Ectodermal cell (in vitro differentiated cells): ENCODE measurements around the gene RPRD1A.
A peak's percentile ranks its signal among the peaks of the same experiment; 100 is the strongest.

Experiments
- H3K27ac ChIP-seq: 2 replicates; pipeline ENCODE4 v1.7.0; 2013; ENCODE audit warnings: mild to moderate bottlenecking, low read depth, low read length; ENCODE audit not compliant: insufficient read depth, poor library complexity, severe bottlenecking
- H3K27me3 ChIP-seq: 2 replicates; pipeline ENCODE4 v1.7.0; 2013; ENCODE audit warnings: mild to moderate bottlenecking, low read length; ENCODE audit not compliant: insufficient read depth, control insufficient read depth, poor library complexity, severe bottlenecking
- H3K36me3 ChIP-seq: one replicate; pipeline ENCODE4 v1.7.0; 2013; ENCODE audit warnings: low read length; ENCODE audit not compliant: control insufficient read depth, insufficient read depth
- H3K4me1 ChIP-seq: one replicate; pipeline ENCODE4 v1.7.0; 2013; ENCODE audit warnings: low read length; ENCODE audit not compliant: control insufficient read depth, insufficient read depth
- H3K4me3 ChIP-seq: 2 replicates; pipeline ENCODE4 v1.7.0; 2013; ENCODE audit warnings: low read depth, low read length, control low read depth; ENCODE audit not compliant: insufficient read depth
- H3K9me3 ChIP-seq: 2 replicates; pipeline ENCODE4 v1.7.0; 2013; ENCODE audit warnings: mild to moderate bottlenecking, low read length, moderate library complexity; ENCODE audit not compliant: control insufficient read depth
- whole genome bisulfite sequencing, 2 experiments: methylation state at CpG; one replicate each; pipeline ENCODE4 v1.1.7; 2013; ENCODE audit warnings: missing lambda C conversion rate in 2 of 2; 5-methylcytosine and 5-hydroxymethylcytosine counted together

Gene RPRD1A

GRCh38 chr18:35953688-35954087, 113.7 kb downstream of the RPRD1A start:
- peaks cover 13% of the 10 kb centered on the region for H3K27me3 ChIP-seq
- no peak overlapping the region for H3K4me3 ChIP-seq
- WGBS, 2 experiments, result 80 to 100% methylated on average over 1 of the region's 1 CpG
- no peaks in the 10 kb centered on the region for H3K4me1 ChIP-seq
- H3K9me3 ChIP-seq, result no peaks in the 10 kb centered on the region
- H3K36me3 ChIP-seq, result no peaks in the 10 kb centered on the region
- no peak overlapping the region for H3K27ac ChIP-seq

DNA sequence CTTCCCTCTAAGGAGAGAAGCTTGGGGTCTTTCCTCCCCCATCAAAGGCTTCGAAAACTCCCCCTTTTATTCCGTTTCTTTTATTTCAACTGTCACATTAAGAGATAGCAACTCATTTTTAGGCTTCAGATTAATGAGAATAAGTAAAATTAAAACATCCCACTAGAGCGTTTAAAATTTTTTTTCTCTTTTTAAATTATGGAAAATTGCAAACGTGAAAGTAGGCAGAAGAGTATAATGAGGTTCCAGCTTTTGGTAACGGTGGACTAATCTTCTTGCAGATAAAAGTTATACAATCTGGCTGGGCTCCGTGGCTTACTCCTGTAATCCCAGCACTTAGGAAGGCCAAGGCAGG, 116.8 kb downstream of the RPRD1A start:
- H3K4me3 ChIP-seq, result peak overlapping the region; percentile 52
- no peaks in the 10 kb centered on the region for H3K9me3 ChIP-seq
- H3K27ac ChIP-seq, result no peak overlapping the region
- no peaks in the 10 kb centered on the region for H3K36me3 ChIP-seq
- no peaks in the 10 kb centered on the region for H3K4me1 ChIP-seq
- peaks cover 13% of the 10 kb centered on the region for H3K27me3 ChIP-seq
- 41 to 57% methylated on average over 4 to 5 of the region's 6 CpGs for WGBS, 2 experiments

DNA sequence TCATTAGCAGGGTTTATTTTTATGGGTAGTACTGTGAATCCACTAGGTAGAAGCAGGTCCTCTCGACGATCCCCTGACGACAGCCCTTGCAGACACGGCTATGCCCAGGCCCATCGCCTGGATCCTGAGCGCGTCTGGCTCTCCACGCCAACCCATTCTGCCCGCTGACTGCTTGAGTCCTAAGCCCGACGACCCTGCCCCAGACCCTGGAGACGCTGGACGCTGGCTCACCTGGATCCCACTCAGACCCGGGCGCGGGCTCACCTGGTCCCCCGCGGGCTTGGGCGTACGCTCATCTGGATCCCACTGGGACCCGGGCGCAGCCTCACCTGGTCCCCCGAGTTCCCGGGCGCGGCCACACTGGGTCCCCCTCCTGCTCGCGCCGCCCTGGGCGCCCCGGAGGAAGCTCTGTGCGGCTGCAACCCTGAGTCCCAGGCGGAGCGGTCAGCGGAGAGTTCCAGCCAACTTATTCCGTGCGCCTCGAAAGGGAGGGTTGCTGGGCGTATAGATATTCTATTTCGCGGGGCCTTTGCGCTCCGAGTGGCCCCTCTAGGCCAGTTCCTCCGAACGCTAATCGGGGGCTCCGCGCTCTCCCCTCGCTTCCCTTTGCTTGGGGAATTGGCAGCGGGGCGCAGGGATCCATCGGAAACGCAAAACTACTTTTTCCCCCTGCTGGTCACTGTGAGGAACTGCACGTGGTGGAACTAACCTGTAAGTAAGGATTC, 117.3 kb downstream of the RPRD1A start:
- WGBS, 2 experiments, result 1% methylated on average over 54 of the region's 54 CpGs
- Histone ChIP-seq H3K4me3 (peak overlapping the region; percentile 52), H3K36me3 (no peaks in the 10 kb centered on the region)

GRCh38 chr18:35949090-35949489, 118.3 kb downstream of the RPRD1A start:
- Histone ChIP-seq H3K27ac (no peak overlapping the region), H3K4me1 (no peaks in the 10 kb centered on the region), H3K27me3 (peaks cover 13% of the 10 kb centered on the region), H3K36me3 (no peaks in the 10 kb centered on the region), H3K9me3 (no peaks in the 10 kb centered on the region), H3K4me3 (no peak overlapping the region)
- WGBS, 2 experiments, result 70 to 78% methylated on average over 6 of the region's 6 CpGs

More for the DNA sequence above, 117.3 kb downstream of the RPRD1A start:
- Histone ChIP-seq H3K27ac (no peak overlapping the region), H3K9me3 (no peaks in the 10 kb centered on the region), H3K27me3 (peaks cover 13% of the 10 kb centered on the region), H3K4me1 (no peaks in the 10 kb centered on the region)

DNA sequence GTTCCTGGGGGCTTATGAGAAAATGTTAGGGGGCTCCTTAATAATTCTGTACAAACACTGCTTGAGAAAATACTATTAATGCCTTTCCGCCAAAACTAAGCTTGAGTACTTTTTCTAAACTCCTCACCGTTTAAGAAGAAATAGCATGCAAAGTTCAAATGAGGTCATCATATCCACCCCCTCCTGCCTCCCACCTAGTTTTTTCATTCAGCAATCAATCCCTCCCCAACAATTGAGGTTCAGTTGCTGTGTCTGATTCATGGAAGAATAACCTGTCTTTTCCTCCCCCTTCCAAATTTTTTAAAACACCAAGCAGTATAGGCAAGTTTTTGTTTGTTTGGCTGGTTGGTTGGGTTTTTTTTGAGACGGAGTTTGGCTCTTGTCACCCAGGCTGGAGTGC, 119.3 kb downstream of the RPRD1A start:
- whole genome bisulfite sequencing, 2 experiments, result 87 to 90% methylated on average over 3 of the region's 3 CpGs

GRCh38 chr18:35942661-35943060, 124.7 kb downstream of the RPRD1A start:
- Histone ChIP-seq H3K27ac (no peak overlapping the region), H3K4me3 (no peak overlapping the region), H3K36me3 (no peaks in the 10 kb centered on the region), H3K27me3 (no peaks in the 10 kb centered on the region), H3K9me3 (no peaks in the 10 kb centered on the region), H3K4me1 (no peaks in the 10 kb centered on the region)
- 86 to 94% methylated on average over 6 of the region's 6 CpGs for WGBS, 2 experiments

More for the DNA sequence above, 119.3 kb downstream of the RPRD1A start:
- H3K27me3 ChIP-seq, result peaks cover 13% of the 10 kb centered on the region
- no peaks in the 10 kb centered on the region for H3K9me3 ChIP-seq
- no peaks in the 10 kb centered on the region for H3K36me3 ChIP-seq
- H3K4me3 ChIP-seq, result no peak overlapping the region
- no peaks in the 10 kb centered on the region for H3K4me1 ChIP-seq
- no peak overlapping the region for H3K27ac ChIP-seq

GRCh38 chr18:35942133-35942532, 125.2 kb downstream of the RPRD1A start:
- no peak overlapping the region for H3K4me3 ChIP-seq
- no peaks in the 10 kb centered on the region for H3K27me3 ChIP-seq
- no peaks in the 10 kb centered on the region for H3K36me3 ChIP-seq
- H3K27ac ChIP-seq, result no peak overlapping the region
- H3K9me3 ChIP-seq, result no peaks in the 10 kb centered on the region
- no peaks in the 10 kb centered on the region for H3K4me1 ChIP-seq

DNA sequence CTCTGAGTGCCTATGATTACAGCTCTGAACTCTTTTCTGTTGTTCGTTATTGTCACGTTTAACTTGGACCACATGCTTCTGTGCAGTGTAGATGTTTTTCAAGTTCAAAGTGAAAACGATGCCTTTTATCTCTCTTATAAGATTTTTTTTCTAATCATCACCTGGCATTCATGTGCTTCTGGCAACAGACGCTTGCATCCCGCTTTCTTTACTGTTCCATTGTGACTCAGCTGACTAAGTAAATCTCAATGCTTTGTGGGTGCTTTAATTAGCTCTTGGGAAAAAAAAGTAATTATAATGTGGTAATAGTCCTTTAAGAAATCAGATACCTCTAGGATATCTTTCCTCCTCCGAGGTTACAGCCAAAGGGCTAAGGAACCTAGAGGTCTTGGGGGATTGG, 126.1 kb downstream of the RPRD1A start:
- Histone ChIP-seq H3K4me3 (no peak overlapping the region), H3K9me3 (no peaks in the 10 kb centered on the region), H3K36me3 (no peaks in the 10 kb centered on the region), H3K27me3 (no peaks in the 10 kb centered on the region), H3K27ac (no peak overlapping the region), H3K4me1 (no peaks in the 10 kb centered on the region)
- WGBS, 2 experiments, result 85 to 95% methylated on average over 6 of the region's 6 CpGs
